SKM-1 treated with dmso at 0.1 percent for 144 hours (cell line): ENCODE results near the gene RDH12.

Source experiments
- DNase-seq: peaks from one replicate; lab custom pipeline; 2025; ENCODE audit not compliant: unreplicated experiment; lab: John Stamatoyannopoulos, UW

The RDH12 gene

DNA sequence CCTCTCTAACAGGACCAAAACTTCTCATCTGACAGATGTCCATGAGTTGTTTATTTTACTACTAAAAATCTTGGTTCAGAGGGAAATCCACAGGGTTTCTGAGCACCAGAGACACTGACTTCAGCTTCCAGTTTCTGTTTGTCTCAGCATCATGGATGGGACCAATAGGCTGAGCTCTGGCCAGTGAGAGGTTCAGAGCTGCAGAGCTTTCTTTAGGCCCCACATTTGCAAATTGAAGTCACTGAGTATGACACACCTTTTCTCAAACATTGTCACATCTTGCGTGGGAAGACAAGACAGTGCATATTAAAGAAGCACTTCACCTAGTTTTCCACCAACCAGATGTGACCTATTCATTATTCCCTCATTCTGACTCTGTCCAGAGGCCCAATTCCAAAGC lies 45.2 kb downstream of the RDH12 start:
- no peak for DNase-seq

DNA sequence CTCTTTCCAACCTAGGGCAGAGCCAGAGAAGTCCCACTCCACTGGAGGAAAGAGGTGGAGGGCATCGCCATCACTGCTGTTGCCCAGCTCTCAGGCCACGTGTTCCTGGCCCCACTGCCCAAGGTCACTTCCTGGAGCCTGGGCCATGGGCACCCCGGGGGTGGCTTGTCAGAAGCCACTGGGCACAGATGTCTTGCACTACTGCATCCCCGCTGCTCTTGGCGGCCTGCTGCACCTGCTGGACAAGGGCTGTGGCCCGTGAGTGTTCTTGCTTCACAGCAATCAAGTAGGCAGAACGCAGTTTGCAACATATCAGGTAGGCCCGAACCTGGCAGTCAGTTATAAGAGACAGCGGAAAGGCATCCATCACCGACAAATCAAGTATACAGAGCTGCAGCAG lies 46.6 kb downstream of the RDH12 start:
- DNase-seq: no peak

DNA sequence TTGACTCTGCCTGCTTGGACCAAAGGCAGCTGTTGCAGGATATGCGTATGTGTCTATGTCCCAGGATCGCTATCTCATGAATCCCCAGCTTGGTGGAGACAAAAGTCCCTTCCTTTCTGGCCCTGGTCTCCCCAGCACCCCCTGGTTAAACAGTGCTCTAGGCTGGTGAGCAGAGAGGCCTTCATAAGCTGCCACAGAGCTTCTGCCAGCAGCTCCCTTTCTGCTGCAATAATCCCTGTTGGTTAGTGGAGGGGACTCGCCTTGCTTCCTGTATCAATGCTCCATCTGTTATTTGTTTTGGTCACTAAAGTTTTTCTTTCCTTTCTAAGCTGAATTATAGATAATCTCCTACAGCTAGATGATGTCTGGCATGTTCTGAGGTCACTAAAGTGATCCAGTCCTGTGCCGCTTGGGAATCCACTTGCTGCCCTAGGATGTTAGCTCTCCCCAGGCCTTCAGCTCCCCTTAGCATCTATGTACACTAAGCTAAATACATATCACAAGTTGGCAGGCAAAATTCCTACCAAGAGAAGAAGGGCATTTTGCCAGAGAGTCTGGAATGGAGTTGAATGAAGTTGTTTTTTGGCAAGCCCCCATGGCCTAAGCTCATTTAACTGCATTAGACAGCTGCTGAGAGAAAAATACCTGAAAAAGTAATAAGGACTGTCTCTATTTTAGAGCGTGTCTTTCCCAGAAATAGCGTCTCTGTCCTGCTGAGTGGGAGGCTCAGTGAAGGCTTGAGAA lies 47.8 kb downstream of the RDH12 start:
- DNase-seq: no peak

DNA sequence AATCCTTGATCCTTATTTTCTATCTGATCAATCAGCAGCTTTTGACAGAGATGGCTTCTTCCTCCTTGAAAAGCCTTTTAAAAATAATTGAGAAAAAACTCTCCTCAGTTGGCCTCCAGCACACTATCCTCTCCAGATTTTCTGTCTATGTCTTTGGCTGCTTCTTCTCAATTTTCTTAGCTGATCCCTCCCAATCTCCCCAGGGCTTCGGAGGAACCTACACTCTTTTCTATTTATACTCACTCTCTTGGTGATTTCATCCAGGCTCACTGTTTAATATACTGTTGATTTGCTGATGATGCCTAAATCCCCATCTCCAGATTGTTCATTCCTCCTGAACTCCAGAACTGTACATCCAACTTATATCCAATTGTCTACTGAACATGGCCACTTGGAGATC lies 54.8 kb downstream of the RDH12 start:
- DNase-seq: no peak

- DNase-seq: no peak
These were observed 55.5 kb downstream of the RDH12 start for GRCh38 chr14:67757175-67757574.

DNA sequence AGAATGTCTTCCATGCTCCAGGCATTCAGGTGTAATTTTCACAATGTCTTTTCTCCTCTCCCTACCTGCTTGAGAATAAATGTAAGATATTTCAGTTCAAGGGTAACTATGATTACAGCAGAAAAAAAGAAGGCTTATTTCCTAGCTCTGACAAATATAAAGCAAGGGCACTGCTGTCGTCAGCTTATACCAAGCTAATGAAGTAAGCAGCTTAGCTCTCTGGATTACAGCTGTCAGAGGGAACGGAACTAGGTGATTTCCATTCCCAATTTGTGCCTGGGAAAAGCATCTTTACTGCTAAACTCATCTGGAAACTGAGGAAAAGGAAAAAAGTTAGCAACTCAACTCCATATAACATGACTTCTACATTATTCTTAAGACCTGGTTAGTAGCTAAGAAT lies 58.2 kb downstream of the RDH12 start:
- no peak for DNase-seq

- no peak for DNase-seq
These were observed 60.4 kb downstream of the RDH12 start for GRCh38 chr14:67762051-67762450.

DNA sequence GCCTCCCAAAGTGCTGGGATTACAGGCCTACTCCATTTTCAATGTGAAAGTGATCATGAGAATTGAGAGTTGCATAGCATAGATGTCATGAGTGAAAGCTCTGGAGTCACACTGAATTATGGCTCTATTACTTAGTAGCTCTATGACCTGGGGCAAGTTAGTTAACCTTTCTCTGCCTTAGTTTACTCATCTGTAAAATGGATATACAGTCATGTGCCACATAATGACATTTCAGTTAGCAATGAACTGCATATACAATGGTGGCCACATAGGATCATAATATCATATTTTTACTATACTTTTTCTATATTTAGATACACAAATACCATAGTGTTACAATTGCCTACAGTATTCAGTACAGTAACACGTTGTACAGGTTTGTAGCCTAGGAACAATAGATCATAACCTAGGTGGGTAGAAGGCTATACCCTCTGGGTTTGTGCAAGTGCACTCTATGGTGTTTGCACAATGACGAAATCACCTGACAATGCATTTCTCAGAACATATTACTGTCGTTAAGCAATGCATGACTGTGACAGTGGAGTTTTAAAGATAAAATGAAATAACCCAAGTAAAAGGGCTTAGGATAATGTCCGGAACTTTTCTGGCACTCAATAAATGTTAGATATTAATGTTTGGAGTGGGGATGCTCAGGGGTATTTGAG lies 61.6 kb downstream of the RDH12 start:
- DNase-seq: no peak

- DNase-seq: no peak
These were observed 62.8 kb downstream of the RDH12 start for GRCh38 chr14:67764496-67764895.

DNA sequence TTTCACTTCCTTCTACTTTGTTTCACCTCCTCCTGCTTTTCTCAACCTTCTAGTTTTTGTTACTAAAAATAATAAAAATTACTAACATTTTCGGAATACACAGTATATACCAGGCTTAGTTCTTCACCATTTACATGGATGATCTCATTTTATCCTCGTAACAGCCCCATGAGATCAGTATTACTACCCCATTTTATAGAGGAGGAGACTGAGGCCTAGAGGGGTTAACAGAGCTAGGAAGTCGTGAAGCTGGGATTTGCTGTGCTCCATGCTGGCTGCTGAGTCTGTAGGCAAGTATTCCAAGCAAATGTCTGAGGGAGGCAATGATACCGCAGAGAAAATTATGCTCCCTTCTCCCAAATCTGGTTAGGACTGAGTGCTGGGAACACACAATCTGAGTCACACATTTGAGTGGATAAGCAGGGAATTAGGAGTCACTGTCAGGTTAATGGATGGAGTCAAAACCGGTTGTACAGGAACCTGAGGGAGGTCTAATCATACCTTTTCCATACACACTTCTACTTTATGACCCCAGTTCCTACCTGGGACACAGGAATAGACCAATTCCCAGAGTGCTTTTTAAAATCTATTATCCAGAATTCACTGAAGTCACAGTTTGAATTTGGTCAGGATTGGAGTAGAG lies 63.6 kb downstream of the RDH12 start:
- DNase-seq: no peak

DNA sequence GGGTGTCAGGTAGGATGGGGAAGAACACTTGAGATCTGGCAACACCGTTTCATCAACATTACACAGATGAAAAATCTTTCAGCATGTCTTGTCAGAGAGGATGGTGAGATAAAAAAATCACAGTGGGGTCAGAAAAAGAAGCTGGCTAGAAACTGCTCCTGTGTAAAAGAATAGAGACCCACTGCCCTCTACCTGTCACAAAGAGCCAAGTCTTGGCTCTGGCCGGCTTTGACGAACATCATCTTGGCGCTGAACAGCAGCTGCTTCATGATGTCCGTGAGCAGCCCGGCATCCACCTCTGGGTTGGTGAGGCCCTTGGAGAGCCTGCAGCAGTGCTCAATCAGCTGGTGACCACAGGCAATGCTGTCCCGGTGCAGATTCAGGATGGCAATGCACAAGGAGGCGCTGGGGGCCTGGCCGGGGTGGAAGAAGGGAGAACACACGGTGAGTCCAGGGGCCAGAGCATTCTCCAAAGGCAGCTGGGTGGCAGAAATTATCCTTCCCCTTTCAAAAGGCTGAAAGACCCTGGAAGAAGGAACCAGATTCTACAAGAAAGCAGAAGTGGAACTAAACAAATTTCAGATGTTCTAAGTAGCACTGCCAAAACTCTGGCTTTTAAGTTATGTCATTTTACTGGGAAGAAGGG lies 64.5 kb downstream of the RDH12 start:
- DNase-seq: peak; percentile 45

DNA sequence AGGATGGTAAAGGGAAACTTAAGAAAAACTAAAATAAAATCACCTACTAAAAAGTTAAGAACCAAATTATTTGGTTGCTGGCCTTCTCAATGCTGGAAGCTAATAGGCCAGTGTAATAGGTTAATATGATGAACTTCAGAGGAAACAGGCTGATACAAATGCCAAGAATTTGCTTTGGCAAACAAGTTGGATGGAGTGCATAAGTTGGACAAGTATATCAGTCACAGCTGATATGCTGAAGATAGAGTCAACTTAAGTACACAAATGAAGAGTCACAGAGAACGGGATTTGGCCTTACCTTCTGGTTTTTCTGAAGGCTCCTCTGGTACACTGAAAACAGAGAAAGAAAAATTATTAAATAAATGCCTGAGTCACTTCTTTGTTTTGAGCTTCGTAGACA lies 66.5 kb downstream of the RDH12 start:
- DNase-seq: no peak

DNA sequence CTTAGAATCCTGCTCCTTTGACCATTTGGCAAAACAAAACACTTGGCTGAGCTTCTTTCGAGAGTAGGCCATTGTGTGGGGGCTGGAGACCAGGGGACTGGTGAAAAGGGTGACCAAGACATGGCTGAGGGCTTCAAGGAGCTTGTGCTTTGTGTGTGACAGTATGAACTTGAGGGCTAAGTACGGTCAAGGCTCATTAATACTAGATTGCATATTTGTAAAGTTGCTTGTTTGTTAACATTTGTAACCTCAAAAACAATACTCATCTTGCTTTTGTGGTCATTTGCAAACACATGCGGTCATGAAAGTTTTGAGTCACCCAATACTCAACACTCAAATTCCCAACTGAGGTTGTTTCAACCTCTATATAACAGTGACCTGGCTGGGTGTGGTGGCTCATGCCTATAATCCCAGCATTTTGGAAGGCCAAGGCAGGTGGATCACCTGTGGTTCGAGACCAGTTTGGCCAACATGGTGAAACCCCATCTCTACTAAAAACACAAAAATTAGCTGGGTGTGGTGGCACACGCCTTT lies 72.2 kb downstream of the RDH12 start:
- no peak for DNase-seq

GRCh38 chr14:67776653-67777322 lies 75.1 kb downstream of the RDH12 start:
- no peak for DNase-seq

GRCh38 chr14:67778792-67779191 lies 77.1 kb downstream of the RDH12 start:
- no peak for DNase-seq

- no peak for DNase-seq
These were observed 80.4 kb downstream of the RDH12 start for GRCh38 chr14:67782090-67782489.
